Muscle of arm (tissue), 12 donors: Measurements from ENCODE around the gene PHRF1. TPM values are rescaled to one million over a fixed set of nuclear protein-coding genes. Genes with fewer than 3 reads are reported as not detected.

ENCODE experiments used
- DNase-seq: peaks from one replicate; pipeline ENCODE4 v3.0.0-alpha.2; 2013
- polyA plus RNA-seq, 12 donors: library from polyadenylated mRNA; unstranded; fragments of 120-200 nt; gene quantifications; one replicate each; pipeline ENCODE4 v1.2.1, GENCODE V29; 2013; ENCODE audit not compliant: insufficient read length in 12 of 12

Gene PHRF1
- polyA plus RNA-seq, 12 donors = 13.6 to 31.4 (median 14.8) TPM; not detected in 1

DNA sequence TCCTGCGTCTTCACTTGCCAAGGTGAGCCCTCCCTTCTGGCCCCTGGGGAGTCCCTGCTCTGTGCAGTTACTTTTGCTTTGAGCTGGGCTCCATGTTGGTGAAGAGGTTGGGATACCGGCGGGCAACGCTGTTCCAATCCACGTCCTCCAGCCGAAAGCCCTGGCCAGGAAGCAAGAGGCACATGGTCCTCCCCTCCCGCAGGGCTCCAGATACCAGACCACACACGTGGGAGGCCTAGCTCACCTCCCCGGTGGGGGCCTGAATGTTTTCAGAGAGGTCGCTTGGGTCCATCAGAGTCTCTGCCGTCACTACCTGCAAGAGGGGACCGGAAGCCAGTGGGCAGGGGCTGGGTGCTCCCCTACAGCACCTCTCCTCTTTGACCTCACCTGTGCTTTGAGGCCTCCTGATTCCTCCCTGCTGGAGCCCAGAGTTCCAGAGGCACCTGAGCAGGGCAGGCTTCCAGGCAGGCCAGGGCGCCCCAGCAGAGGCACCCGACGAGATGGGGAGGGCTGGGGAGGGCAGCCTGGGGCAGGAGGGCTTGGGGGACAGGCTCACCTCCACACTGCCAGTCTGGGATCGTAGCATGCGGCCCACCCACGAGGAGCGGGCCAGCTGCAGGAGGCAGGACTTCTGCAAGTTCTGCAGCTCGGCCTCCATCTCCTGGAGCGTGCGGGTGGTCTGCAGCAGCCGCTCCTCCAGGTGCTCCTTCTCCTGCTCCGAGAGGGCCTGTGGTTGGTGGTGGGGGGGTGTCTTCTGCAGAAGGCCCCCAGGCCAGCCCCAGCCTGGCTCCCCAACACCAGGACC lies 18.7 kb upstream of the PHRF1 start:
- no peak for DNase-seq

GRCh38 chr11:558503-558902 lies 17.8 kb upstream of the PHRF1 start:
- no peak for DNase-seq

- no peak for DNase-seq
These were observed 17.1 kb upstream of the PHRF1 start for GRCh38 chr11:559020-559620.

- no peak for DNase-seq
These were observed 16.5 kb upstream of the PHRF1 start for GRCh38 chr11:559712-560304.

DNA sequence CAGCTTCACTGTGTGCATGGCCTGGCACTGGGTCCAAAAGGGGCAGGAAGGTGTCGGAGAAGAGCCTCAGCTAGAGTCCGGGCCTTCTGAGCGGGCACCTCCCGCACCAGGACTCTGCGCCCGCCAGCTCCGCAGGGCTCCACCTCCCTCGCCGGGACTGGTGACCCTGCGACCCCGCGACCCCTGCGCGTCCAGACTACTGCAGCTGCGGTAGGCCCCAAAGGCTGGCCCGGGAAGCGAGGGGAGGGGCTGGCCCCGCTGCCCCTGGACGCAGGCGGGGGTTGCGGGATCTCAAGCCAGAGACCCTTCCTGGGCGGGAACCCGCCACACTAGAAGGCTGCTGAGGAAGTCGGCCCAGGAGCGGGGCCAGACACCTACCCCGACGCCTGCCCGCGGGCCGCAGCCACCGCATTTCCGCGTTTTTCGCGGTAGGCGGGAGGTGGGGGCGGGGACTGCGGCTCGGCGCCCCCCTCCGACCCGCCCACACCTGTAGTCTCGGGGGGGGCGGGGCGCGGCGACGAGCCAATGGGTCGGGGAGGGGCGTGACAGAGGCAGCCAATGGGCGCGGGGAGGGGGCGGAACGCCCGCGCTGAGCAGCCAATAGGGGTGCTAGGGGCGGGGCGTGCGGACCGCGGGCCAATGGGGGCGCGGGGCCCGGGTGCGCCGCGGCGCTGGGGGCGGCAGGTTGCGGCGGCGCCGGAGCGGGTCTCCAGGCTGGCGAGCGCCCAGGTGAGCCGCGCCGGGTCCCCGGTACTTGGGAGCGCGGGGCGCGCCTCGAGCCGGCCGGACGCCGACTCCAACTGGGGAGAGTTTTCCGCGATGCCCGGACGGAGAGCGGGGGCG lies 15.7 kb upstream of the PHRF1 start, which contains the start of the genes LMNTD2 and RASSF7:
LMNTD2 (minus strand) TSS at position 434 of the 843 bp plus-strand sequence; CDS start at position 412, 22 bp downstream.
RASSF7 (plus strand) TSS at position 666 of the 843 bp plus-strand sequence. CDS start 799 bp downstream, outside the sequence.
- DNase-seq = peak; percentile 76

- no peak for DNase-seq
These were observed 14.9 kb upstream of the PHRF1 start for GRCh38 chr11:561148-562003.

DNA sequence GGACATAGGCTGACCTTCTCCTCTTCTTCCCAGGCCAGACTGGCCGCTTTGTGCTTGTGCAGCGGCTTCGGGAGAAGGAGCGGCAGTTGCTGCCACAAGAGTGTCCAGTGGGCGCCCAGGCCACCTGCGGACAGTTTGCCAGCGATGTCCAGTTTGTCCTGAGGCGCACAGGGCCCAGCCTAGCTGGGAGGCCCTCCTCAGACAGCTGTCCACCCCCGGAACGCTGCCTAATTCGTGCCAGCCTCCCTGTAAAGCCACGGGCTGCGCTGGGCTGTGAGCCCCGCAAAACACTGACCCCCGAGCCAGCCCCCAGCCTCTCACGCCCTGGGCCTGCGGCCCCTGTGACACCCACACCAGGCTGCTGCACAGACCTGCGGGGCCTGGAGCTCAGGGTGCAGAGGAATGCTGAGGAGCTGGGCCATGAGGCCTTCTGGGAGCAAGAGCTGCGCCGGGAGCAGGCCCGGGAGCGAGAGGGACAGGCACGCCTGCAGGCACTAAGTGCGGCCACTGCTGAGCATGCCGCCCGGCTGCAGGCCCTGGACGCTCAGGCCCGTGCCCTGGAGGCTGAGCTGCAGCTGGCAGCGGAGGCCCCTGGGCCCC lies 14.1 kb upstream of the PHRF1 start:
- no peak for DNase-seq

DNA sequence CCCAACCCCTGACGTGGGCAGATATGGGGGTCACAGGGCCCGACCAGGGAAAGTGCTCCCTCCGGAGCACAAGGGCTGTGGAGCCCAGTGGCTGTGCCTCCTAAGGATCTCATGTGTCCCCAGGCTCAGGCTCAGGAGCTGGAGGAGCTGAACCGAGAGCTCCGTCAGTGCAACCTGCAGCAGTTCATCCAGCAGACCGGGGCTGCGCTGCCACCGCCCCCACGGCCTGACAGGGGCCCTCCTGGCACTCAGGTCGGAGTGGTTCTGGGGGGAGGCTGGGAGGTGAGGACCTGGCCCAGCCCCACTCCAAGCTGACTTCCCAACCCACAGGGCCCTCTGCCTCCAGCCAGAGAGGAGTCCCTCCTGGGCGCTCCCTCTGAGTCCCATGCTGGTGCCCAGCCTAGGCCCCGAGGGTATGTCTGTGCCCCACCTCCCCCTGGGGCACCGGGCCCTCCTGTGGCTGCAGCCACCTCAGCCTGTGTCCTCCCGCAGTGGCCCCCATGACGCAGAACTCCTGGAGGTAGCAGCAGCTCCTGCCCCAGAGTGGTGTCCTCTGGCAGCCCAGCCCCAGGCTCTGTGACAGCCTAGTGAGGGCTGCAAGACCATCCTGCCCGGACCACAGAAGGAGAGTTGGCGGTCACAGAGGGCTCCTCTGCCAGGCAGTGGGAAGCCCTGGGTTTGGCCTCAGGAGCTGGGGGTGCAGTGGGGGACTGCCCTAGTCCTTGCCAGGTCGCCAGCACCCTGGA lies 13.0 kb upstream of the PHRF1 start:
- DNase-seq = no peak

DNA sequence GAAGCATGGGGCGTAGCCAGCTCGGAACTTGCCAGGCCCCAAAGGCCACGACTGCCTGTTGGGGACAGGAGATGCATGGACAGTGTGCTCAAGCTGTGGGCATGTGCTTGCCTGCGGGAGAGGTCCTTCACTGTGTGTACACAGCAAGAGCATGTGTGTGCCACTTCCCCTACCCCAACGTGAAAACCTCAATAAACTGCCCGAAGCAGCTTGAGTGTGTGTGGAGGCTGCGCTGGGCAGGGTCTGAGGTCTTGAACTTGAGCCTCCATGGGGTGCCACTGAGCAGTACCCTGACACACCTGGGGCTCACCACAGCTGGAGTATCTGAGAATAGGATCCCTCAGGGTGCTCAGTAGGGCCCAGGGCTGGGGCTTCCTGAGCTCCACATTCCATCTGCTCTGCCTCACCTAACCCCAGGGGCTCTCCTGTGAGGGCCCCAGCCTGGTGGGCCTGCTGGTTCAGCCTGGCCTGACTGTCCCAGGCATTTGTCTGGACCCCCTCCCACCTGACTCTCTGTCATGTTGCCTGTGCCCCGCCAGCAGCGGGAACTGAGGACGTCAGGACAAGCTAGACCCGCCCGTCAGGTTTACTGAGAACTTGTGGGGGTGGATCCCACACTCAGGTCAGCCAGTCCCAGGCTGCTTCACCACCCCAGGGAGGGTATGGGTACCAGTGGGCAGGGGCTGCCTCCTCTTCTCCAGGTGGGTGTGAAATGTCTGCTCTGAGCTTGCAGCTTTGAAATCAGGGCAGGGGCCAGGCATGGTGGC lies 12.3 kb upstream of the PHRF1 start:
- no peak for DNase-seq

GRCh38 chr11:565921-566509 lies 10.3 kb upstream of the PHRF1 start:
- no peak for DNase-seq

DNA sequence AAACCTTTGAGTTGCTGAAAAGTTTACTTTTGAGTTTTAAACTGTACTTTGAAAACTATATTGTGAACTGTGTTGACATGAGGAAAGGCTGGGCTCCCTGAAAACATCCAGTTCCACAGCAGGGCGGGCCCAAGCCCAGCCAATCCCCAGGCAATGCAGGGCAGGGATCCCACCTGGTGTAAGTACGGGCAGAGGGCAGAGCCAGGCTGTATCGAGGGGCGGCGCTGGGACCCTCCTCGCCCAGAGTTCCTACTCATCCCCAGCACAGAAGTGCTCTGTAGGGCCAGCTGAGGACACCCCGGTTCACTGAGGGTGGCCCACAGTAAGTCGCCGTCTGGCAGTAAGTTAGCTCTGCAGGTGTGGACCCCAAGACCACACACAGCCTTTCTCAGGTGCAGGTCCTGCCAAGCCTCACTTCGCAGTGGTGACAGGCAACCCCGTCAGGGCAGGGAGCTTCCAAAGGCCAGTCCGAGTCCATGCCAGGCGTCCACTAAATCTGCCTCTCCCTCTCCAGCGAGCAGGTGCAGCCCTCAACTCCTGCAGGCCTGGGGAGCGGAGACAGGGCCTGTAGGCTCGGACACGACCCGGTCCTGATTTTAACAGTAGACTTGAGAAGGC lies 9.2 kb upstream of the PHRF1 start:
- DNase-seq = no peak

GRCh38 chr11:567629-568292 lies 8.5 kb upstream of the PHRF1 start:
- DNase-seq = no peak

- peak; percentile 84 for DNase-seq
These were observed 7.7 kb upstream of the PHRF1 start for GRCh38 chr11:568306-569157.

DNA sequence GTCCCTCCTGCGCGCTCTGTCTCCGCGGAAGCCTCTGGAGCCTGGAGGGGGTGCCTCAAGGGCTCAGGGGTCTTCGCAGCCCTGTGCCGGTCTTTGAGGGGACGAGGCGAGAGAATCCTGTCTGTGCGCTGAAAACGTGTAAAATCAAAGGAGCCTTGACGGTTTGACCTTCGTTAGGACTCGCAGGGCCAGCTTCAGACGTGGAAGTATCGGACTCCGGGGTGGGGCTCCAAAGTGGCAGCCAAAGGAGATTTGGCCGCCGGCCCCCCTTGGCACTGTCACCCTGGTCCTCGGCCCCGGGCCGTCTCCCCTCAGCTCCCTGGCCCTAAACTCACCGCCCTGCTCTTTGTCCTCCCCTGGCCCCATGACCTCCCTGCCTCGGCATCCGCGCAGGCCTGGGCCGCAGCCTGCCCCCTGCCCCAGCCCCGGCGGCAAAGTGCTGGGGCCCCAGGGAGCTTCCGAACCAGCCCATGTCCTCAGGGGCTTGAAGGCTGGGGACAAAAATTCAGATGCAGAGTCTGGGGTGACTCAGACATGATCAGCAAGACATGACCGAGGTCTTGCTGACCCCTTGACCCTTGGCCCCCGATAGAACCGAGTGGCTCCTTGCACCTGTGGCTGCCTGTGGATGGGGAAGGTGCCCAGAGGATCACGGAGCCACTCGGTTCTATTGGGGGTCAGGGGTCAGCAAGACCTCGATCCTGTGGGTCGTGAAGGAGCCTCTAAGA lies 6.9 kb upstream of the PHRF1 start:
- no peak for DNase-seq

GRCh38 chr11:571802-572185 lies 4.5 kb upstream of the PHRF1 start:
- no peak for DNase-seq
